GM19328 (cell line): ENCODE measurements around the gene BOLA1.
"Not testable (repeated sequence)": the region's sequence is repeated elsewhere in the genome, so short reads cannot be mapped to it uniquely, and the experiment has no call there.

Experiments
- ATAC-seq: cut with Tn5 transposase; IDR thresholded peaks from one replicate; pipeline ENCODE4 v1.9.1; 2021; ENCODE audit warnings: mild to moderate bottlenecking, moderate library complexity; ENCODE audit not compliant: unreplicated experiment

Gene BOLA1

DNA sequence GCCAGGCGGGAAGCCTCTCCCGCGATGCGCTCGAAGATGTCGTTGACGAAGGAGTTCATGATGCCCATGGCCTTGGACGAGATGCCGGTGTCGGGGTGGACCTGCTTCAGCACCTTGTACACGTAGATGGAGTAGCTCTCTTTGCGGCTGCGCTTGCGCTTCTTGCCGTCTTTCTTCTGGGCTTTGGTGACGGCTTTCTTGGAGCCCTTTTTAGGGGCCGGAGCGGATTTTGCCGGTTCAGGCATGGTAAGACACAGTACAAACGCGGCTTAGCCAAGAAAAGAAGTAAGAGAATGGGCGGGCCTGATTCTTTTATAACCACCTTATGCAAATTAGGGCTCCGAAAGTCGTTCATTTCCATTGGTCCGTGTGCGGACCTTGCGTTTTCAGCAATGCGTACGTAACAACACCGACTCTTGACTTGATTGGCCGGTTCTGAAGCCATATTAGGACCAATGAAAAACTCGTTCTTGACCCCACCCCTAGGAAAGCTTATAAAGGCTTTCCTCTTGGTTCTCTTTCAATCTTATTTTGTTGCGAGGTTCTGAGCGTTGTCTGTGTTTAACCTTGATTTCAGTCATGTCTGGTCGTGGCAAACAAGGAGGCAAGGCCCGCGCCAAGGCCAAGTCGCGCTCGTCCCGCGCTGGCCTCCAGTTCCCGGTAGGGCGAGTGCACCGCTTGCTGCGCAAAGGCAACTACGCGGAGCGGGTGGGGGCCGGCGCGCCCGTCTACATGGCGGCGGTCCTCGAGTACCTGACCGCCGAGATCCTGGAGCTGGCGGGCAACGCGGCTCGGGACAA, 12.8 kb upstream of the BOLA1 start:
- peak; percentile 68 for ATAC-seq

DNA sequence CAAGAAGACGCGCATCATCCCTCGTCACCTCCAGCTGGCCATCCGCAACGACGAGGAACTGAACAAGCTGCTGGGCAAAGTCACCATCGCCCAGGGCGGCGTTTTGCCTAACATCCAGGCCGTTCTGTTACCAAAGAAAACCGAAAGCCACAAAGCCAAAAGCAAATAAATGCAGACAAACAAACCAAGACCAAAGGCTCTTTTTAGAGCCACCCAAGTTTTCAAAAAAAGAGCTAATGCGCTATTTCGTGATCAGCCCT, 12.2 kb upstream of the BOLA1 start:
- ATAC-seq, result not testable (repeated sequence)

DNA sequence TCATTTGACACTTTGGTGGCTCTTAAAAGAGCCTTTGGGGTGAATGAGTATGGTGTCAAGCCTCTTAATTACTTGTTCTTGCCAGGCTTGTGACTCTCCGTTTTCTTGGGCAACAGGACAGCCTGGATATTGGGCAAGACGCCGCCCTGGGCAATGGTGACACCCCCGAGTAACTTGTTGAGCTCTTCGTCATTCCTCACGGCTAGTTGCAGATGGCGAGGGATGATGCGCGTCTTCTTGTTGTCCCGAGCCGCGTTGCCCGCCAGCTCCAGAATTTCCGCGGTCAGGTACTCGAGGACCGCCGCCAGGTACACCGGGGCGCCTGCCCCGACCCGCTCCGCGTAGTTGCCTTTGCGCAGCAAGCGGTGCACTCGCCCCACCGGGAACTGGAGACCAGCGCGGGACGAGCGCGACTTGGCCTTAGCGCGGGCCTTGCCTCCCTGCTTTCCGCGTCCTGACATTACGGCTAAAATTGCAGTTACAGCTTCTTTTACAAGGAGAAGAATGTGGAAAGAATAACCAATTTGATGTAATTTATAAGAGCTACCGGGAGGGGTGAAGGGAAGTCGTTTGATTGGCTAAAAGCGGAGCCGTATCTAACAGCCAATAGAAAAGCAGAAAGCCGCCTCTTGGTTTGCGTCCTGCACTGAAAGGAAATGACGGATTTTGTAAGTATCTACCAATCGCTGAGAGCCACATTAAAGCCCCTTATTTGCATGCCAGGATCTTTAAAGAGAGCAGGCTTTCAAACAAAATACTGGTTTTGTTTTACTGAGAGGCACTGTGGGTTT, 11.7 kb upstream of the BOLA1 start:
- peak; percentile 36 for ATAC-seq

DNA sequence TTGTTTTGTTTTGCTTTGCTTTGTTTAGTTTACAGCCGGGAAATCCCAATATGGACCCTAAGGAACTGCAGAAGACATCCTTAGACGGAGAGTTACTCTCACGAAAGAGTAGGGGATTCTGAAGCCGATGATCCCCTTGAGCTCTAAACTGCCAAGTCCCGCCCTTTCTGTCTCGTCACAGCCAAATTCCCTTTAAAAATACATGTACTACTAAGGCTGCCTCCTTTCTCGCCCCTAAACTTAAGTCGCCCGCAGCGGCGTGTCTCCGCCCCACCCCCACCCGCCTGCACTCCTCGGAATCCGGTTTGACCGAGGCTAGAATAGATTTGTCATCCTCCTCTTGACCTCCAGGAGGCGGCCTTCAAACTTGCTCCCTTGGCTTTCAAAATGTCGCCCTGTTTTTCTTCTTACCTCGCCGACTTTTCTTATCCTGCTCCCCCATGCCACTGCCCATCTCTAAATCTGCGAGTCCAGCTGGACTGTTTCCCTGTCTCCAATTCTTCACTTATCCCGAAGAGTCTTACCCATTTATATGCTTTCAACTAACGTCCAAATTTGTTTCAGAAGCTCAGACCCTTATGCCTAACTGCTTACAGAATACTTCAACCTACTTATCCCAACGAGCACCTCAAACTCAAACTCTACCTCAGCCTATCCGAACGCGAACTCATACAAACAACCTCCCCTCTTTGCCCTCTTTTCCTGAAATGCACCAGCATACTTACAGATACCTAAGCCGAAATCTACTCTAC, 10.9 kb upstream of the BOLA1 start:
- ATAC-seq, result no peak

DNA sequence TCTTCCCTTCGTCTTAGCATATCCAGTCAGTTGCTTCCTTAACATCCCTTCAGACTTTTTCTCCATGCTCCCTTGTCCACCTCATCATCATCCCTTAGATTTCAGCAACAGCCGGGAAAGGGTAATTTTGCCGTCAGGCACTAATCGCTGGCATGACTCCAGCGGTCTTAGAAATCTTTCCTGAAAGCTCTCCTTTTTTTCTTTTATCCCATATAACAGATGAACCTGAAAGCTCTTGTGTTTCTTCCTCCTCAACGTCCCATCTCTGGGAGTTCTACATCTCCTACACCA, 10.4 kb upstream of the BOLA1 start:
- ATAC-seq, result no peak

DNA sequence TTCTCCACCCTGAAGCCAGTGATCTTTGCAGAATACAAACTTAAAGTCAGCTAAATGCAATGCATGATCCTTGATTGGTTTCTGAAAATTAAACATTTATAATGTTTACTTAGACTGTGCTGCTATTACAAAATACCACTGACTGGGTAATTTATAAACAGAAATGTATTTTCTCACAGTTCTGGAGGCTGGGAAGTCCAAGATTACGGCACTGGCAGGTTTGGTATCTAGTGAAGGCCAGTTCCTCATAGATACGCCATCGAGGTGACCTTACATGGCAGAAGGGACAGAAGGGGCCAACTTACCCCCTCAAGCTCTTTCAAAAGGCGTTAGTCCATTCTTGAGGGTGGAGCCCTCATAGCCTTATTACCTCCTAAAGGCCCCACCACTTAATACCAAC, 2.8 kb upstream of the BOLA1 start:
- ATAC-seq, result no peak

DNA sequence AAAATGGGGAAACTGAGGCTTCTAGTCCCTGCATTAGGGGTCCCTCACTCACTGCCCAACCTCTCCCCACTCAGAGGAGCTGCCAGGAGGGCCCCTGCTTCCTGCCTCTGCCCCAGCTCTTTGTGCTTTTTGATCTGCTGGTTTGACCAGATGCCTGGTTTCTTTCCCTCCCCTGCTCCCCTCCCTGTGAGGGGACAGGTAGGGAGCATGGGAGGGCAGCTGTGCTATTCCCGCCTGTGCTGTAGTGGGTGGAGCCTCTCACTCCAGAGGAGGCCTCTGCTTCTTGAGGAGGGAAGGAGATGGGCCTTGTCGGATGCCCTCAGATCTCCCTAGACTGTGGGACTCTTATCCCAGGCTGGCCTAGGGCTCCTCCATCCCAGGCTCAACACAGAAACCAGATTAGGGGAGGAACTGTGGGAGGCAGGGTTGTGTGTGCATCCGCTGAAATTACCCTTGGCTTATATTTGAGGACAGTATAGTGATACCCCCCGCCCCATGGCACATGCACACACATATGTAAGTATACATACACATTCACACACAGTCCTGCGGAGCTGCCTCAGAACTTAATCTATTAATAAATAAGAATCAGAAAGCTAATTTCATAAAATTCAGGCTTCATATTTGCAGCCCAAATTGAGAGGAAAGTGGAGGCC, 4.6 kb downstream of the BOLA1 start:
- ATAC-seq, result no peak

DNA sequence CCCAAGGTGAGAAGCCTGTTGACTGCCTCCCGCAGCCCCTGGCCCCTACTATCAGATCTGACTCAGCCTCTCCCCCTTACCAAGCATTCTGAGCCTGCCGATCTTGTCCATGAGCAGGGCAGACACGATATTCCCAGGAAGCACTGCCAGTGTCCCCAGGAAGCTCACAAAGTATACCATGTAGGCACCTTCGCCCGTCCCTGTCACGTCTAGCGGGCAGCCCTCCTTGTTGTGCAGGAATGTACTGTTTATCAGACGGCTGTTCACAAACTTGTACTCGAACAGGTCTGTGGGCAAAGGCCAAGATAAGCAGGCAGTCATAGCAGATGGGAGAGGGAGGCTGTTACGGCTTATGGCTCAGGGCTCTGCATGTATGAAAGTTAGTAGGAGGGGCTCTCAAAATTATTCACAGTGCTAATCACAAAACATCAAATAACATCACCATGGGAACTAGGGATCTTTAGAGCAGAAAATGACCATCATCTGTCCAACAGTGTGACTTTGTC, 7.3 kb downstream of the BOLA1 start:
- no peak for ATAC-seq

DNA sequence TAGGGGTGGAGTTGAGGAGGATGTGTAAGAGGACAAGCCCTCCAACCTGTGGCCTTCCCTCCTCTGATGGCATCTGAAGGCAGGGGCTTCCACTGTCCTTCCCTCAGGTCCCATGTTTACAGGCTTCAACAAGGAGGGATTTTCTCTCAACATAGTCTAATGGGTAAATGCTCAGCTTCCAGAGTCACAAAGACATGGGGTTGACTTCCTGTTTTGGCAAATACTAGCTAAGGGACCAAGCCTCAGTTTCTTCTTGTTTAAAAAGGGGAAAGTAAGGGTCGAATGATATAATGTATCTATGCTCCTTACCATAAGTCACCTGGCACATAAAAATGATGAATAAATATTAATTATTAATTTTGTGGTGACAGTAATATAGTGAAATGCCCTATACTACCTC, 15.2 kb downstream of the BOLA1 start:
- ATAC-seq, result no peak

DNA sequence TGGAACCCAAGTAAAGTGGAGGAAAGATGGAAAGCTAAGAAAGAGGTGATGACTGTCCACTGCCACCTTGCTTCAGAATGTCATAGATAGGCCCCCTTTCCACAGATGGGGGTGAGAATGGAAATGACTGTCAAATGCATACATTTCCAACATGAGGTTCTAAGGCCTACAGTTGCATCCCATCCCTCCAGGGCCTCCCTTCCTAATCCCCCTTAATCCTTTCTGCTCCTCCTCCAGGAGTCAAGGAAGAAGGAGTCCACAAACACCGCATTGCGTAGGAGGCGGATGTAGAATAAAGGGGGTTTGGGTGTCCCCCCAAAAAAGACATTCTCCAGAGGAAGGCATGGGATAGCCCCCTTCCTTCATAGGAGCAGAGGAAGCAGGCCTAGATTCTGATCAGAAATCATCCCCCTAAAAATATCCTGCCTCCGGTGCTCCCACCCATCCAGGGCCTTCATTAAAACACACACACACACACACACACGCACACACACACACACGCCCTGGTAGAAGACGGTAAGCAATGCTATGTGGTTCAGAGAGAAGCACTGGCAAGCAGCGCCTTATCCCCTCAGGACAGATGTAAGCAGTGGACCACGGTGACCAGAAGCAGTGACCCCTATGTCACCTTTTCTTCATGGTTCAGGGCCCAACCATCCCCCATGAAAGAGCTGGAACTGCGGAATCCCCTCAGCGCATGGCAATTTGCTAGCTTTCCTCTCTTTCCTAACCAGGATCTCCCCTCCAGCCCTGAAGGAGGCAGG, 16.2 kb downstream of the BOLA1 start:
- no peak for ATAC-seq

DNA sequence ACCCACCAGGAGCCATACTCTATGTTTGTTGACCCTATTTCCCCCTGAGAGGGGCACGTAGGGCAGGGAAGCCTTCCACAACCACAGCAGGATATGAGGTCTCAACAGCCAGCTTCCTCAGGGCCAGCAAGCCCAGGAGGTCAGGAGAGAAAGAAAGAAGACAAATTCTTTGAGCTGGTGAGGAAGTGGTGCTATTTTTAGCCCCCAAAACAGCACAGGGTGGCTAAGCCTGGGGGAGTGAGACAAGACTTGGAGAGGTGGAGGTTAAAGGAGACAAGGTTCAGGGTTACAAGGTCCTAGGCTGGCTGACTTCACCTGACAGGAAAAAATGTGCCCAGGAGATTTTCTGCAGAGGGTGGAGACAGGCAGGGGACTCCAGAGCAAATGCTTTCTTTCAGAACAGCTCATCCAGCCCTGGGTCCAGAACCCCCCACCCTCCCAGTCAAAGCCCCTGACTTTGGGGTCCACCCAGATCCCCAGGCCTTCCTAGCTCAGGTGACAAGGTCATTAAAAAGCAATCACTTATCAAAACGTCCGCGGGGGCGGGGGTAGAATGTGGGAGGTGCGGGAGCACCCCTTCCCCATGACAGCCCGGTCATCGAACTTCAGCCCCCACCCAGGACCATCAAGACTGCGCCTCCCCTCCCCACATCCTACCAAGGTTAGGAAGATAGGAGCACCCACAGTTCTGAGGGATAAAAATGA, 17.0 kb downstream of the BOLA1 start:
- ATAC-seq, result no peak

DNA sequence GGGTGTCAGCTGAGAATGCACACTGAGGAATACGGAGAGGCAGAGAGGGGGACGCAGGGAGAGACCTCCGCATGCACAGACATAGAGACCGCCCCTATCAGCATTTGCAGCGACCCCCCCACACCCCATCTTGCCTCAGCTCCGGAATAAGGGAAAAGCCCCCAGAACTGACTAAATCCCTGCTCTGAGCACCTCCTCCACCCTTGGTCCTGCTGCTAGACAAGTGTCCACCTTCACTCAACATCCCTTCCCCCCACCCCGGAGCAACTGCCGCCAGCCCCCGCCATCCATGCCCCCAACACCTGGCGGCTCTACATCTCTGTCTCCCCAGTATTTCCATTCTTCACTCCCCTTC, 17.5 kb downstream of the BOLA1 start:
- no peak for ATAC-seq

DNA sequence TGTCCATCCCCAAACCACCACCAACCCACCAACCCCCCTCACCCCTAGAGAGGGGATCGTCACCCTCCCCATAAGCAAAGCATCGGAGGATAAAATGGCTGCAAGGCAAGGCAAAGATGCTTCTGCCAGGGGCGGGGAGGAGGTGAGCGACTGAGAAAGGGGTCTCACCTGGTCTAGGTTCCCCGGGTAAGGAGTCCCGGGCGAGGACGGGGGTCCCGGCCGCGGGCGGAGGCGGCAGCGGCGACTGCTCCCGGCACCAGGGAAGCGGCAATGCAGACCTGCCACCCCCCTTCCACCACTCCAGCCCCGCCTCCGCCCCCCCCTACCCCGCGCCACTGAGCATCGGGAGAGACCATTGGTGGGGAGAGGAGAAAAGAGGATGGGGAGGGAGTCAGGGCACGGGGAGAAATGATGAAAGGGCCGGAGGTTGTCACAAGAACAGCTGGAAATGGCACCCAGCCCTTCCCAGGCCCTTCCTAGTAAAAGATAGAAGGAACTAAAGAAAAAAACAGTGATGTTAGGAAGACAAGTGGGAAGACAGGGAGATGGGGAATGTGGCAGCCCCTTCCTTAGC, 18.3 kb downstream of the BOLA1 start, which contains the start of gene SV2A:
Gene SV2A, minus strand, starts transcription at position 274 of the 574 bp plus-strand sequence. CDS start 4,004 bp downstream, outside the sequence.
- ATAC-seq, result no peak

DNA sequence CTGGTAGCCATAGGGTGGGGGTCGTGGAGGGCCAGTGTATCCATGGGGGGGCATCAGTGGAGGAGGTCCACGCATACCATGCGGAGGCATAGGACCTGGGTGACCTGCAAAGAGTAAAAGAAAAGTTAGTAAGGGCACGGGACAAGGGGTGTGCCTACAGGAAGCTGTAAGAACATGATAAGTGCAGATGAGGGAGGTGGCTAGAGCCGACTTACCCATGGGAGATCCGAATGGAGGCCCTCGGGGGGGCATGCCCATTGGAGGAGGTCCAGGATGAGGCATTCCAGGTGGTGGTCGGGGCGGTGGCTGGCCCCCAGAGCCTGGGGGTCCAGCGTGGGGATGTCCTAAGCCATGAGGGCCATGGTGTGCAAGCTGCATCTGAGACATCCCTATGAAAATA, 24.3 kb downstream of the BOLA1 start:
- no peak for ATAC-seq

DNA sequence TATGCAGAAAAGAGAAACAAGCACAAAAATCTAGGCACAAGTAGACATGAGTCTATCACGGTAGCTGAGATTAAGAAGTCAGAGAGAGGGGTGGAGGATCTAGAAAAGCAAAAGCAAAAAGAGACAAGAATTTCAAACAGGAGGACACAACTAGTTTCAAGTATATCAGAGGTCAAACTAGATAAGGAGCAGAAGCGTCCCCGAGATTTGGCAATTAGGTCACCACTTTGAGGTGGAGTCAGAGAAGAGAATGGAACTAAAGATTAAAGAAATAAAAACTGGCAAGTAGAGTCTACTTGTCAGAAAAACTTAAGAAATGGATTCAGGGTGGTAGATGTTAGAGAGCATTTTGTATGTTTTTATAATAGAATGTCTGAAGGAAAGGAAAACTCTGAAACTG, 26.0 kb downstream of the BOLA1 start:
- ATAC-seq, result no peak

DNA sequence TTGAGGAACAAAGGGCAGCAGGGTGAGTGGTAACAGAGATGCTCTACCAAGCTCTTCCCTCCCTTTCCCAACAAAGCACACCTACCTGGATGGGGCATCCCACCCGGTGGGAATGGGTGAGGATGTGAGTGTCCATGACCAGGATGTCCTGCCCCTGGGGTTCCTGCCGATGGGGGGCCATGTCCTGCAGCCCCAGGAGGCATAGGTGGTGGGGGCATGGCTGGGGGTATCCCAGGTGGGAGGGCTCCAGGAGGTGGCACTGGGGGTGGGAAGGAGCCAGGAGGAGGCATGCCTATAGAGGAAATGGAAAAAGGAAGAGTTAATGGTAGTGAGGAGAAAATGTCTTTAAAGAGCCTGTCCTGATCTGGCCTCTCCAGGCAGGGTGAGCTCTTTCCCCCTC, 26.4 kb downstream of the BOLA1 start:
- ATAC-seq, result no peak

DNA sequence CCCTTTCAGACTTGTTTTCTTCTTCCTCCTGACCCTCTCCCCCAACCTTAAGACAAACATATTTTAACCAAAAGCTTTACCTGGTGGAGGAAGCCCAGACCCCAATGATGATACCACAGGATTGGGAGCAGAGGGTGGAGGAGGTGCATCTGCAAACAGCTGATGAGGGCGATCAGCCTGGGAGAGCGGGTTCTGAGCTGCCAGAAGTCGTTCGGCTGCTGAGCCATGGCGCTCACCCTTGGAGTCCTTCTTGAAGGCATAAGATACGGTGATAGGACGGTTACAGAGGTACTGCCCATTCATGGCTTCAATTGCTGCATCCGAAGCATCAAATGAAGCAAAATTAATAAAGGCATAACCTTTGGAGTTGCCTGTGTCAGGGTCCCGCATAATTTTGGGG, 26.9 kb downstream of the BOLA1 start:
- ATAC-seq, result no peak

DNA sequence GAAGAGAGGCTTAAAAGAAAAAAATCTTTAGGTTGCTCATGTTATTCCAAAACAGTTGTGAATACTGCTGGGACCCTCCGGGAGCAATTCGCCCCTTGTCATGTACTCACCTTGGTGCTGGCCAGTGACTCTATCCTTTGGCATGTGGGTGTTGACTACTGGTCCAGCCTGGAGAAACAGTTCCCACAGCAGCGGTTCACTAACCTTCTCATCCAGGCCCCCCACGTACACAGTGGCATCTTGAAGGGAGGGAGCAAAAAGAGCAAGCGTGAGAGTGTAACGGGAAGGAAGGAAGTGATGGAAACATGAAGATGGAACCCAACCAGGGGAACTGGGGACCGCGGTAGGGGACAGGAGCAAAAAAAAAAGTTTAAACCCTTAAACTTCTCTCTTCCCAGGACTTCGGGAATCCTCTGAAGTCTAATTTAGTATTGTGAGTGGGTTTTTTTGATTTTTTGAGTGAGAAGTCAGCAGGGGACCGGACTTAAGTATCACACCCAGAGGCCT, 27.7 kb downstream of the BOLA1 start:
- no peak for ATAC-seq

DNA sequence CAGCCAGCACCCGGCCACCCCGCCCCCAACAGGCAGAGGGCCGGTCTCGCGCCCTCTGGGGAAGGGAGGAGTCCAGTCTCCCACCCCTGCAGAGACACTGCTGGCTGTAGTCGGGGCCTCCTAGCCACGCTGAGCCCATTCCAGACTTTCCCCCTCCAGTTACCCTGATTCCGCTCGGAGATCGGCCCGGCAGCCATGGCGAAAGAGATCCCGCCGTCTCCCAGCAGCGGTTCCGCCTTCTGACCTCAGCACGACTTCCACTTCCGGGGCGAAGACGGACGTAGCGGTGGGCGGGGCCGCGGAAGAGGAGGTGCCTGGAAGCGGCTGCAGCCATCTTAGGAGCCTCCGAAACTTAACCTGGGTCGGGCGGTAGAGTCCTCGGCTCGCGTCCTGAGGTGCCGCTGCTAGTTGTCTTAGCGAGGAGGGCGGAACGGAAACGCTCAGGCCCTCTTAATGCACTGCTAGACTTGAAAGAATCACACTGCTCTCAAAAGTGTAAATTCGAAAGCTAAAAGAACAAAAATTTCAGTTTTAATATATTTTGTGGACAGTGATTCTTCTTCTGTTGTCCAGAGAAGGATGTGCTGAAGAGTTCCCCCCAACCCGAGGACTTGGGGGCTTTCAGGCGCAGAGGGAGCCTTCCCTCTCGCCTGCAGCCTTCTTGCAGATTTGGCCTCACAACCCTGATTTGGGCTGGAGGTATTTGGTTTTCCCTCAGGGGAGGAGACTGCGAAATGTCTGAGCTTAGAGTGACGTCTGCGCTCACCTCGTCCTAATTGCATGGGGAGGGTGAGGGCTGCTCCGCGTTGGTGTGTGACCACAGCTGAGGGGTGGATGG, 28.4 kb downstream of the BOLA1 start, which contains the start of gene SF3B4:
Gene SF3B4, minus strand, starts transcription at position 241 of the 838 bp plus-strand sequence. Its CDS starts 44 bp downstream, at position 197.
- ATAC-seq, result peak; percentile 76
